Endothelial cell of umbilical vein (primary cell): ENCODE results near the gene ATP1A4. TPM values are rescaled to one million over a fixed set of nuclear protein-coding genes. Genes with fewer than 3 reads are reported as not detected.

Experiments
- BruUV-seq: library from RNA; stranded (reverse); fragments of 400-500 nt; replicated peaks from 2 replicates; lab custom pipeline; 2021; lab: Mats Ljungman, UMichigan
- CTCF ChIA-PET: fragments of 300-600, 350-600 bp; sonication (Branson Sonifier 250); formaldehyde crosslinking; loops from one replicate; lab custom pipeline; 2021; ENCODE audit warnings: antibody characterized with exemption, inconsistent platforms; lab: Charles Lee
- POLR2A ChIA-PET: fragments of 300-600, 350-600 bp; sonication (Branson Sonifier 250); formaldehyde crosslinking; loops from one replicate; lab custom pipeline; 2021; ENCODE audit warnings: antibody characterized with exemption, inconsistent platforms; lab: Charles Lee
- DNase-seq: peaks from one replicate; pipeline ENCODE4 v3.0.0-alpha.2; 2011; ENCODE audit warnings: low read depth, low spot score
- FAIRE-seq: peaks from 2 replicates; lab custom pipeline; 2011; peaks lifted over from hg19 to GRCh38; lab: Jason Lieb, UNC
- H2AFZ ChIP-seq: 2 replicates; pipeline ENCODE4 v1.6.0; 2012; ENCODE audit warnings: low read depth, low read length, control low read depth, inconsistent platforms
- H3K27ac ChIP-seq: 2 replicates; pipeline ENCODE4 v1.5.1; 2011; ENCODE audit warnings: low read depth, mild to moderate bottlenecking, control low read depth, low read length, moderate library complexity; ENCODE audit not compliant: insufficient read depth
- H3K27me3 ChIP-seq, 2 experiments: 2 replicates each; pipeline versions ENCODE4 v1.6.0 to v1.6.1; 2011; ENCODE audit warnings: low read length in 2 of 2, mixed read lengths in 1 of 2; ENCODE audit not compliant: control insufficient read depth in 2 of 2, insufficient read depth in 2 of 2
- H3K36me3 ChIP-seq, 2 experiments: 2 replicates in 1 of 2; 3 replicates in 1 of 2; pipeline ENCODE4 v1.5.1; 2011; ENCODE audit warnings: low read length in 2 of 2, mild to moderate bottlenecking in 1 of 2, moderate library complexity in 1 of 2; ENCODE audit not compliant: control insufficient read depth in 2 of 2, insufficient read depth in 2 of 2; ENCODE audit errors: extremely low read depth in 1 of 2
- H3K4me1 ChIP-seq: 3 replicates; pipeline ENCODE4 v1.5.1; 2011; ENCODE audit warnings: mild to moderate bottlenecking, low read length; ENCODE audit not compliant: control insufficient read depth, insufficient read depth; ENCODE audit errors: extremely low read depth
- H3K4me2 ChIP-seq: 2 replicates; pipeline ENCODE4 v1.6.1; 2011; ENCODE audit warnings: low read length, control low read depth, mixed read lengths; ENCODE audit not compliant: insufficient read depth
- H3K4me3 ChIP-seq, 3 experiments: fragments of 200-600 bp in 1 of 3; sonication (generic), shearing (Covaris generic) in 1 of 3; replicated peaks in 1 of 3; 2 replicates each; pipeline ENCODE4 v1.5.1; 2011 to 2016; ENCODE audit warnings: control low read depth in 3 of 3, low read length in 3 of 3, mild to moderate bottlenecking in 2 of 3, inconsistent platforms in 1 of 3, low read depth in 1 of 3, moderate library complexity in 1 of 3; ENCODE audit not compliant: insufficient read depth in 1 of 3
- H3K79me2 ChIP-seq: 2 replicates; pipeline ENCODE4 v1.6.0; 2012; ENCODE audit warnings: low read length, inconsistent platforms; ENCODE audit not compliant: control insufficient read depth, insufficient read depth
- H3K9ac ChIP-seq: replicated peaks from 2 replicates; pipeline ENCODE3; 2011; ENCODE audit warnings: low read length, control low read depth; ENCODE audit not compliant: insufficient read depth; ENCODE audit errors: extremely low read depth
- H3K9me1 ChIP-seq: replicated peaks from 3 replicates; pipeline ENCODE4 v1.6.0; 2011; ENCODE audit warnings: mild to moderate bottlenecking, low read length; ENCODE audit not compliant: control insufficient read depth, insufficient read depth; ENCODE audit errors: extremely low read depth
- H3K9me3 ChIP-seq: replicated peaks from 2 replicates; pipeline ENCODE4 v1.5.1; 2012; ENCODE audit warnings: low read length, inconsistent platforms; ENCODE audit not compliant: control insufficient read depth, insufficient read depth
- H4K20me1 ChIP-seq: replicated peaks from 2 replicates; pipeline ENCODE3; 2011; ENCODE audit warnings: mild to moderate bottlenecking, low read length; ENCODE audit not compliant: control insufficient read depth, insufficient read depth; ENCODE audit errors: extremely low read depth
- FOS ChIP-seq: IDR thresholded peaks from 2 replicates; pipeline ENCODE4 v1.6.1; 2011; ENCODE audit warnings: mild to moderate bottlenecking, low read length, moderate library complexity, borderline replicate concordance; ENCODE audit not compliant: insufficient read depth
- MYC ChIP-seq: IDR thresholded peaks from one replicate; pipeline ENCODE4 v1.6.1; 2011; ENCODE audit warnings: mild to moderate bottlenecking, low read depth, low read length
- POLR2AphosphoS5 ChIP-seq: IDR thresholded peaks from 2 replicates; pipeline ENCODE4 v1.6.1; 2012; ENCODE audit warnings: low read depth, mild to moderate bottlenecking, control low read depth, low read length, moderate library complexity; ENCODE audit not compliant: insufficient read depth
- dilution Hi-C: fragments of 300-500 bp; cut with MboI; formaldehyde crosslinking; loops from one replicate; pipeline ENCODE4 v1.15.0; 2019; ENCODE audit warnings: low sequenced_read_pairs; ENCODE audit not compliant: extremely low pct_ligation_motif_present
- intact Hi-C: fragments of 100-400 bp; cut with micrococcal nuclease; formaldehyde crosslinking; loops from one replicate; pipeline ENCODE4 v1.10.0; 2022
- polyA plus RNA-seq, 4 experiments: library from polyadenylated mRNA; depleted of rRNA in 3 of 4; stranded (reverse) in 3 of 4; unstranded in 1 of 4; fragments of >200 nt; gene quantifications; 2 replicates each; pipeline versions ENCODE4 v1.2.1 to v1.2.3, GENCODE V29; 2011 to 2012; ENCODE audit warnings: missing spikeins in 1 of 4
- total RNA-seq: library from RNA; stranded (reverse); gene quantifications from 2 replicates; pipeline ENCODE4 v1.2.3, GENCODE V29; 2021
- TF ChIP-seq, protein P1 (sequence below), 2 donors: IDR thresholded peaks; 1 replicate in 1 of 2; 2 replicates in 1 of 2; pipeline ENCODE4 v1.5.1; 2011; ENCODE audit warnings: low read length in 2 of 2, mild to moderate bottlenecking in 2 of 2, moderate library complexity in 2 of 2, control low read depth in 1 of 2, inconsistent platforms in 1 of 2, low read depth in 1 of 2; ENCODE audit not compliant: insufficient read depth in 1 of 2; ENCODE audit errors: extremely low read depth in 1 of 2

Gene ATP1A4
- total and polyA plus RNA-seq, 2 donors (not counting 3 experiments of a cell fraction or from before 2014, with no cell fraction given): not detected

DNA sequence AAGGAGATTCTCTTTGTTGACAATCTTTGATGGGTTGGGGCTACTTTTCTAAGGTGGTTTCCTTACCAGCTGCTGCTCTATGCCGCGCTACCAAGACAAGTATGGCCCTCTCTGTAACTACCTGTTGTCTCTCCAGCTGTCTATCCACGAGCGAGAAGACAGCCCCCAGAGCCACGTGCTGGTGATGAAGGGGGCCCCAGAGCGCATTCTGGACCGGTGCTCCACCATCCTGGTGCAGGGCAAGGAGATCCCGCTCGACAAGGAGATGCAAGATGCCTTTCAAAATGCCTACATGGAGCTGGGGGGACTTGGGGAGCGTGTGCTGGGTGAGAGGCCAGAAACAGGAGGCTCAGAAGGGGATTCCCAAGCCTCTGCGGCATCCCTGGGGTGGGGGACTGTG, 21.4 kb upstream of the ATP1A4 start:
- POLR2A ChIA-PET: no interaction called here

DNA sequence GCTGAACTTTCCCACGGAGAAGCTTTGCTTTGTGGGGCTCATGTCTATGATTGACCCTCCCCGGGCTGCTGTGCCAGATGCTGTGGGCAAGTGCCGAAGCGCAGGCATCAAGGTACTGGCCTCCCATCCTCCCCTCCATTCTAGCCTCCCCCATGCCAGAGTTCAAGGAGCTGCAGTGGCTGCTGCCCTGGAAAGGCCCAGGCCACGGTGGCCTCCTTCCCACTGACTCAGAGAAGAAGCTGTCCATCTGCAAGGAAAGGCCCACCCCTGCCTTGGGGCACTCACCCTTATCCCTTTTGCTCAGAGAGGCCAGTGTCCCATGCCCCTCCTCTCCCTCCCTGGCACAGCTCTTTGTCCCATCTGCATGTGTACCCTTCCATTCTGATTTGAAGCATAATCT, 20.9 kb upstream of the ATP1A4 start:
- intact Hi-C loops: no loop called here
- Histone ChIP-seq H3K4me1 (no peaks in the 10 kb centered on the region), H3K4me3 (no peak overlapping the region), H4K20me1 (no peaks in the 10 kb centered on the region), H3K27ac (no peak overlapping the region), H3K9me1 (no peaks in the 10 kb centered on the region), H3K9ac (no peak overlapping the region), H3K27me3 (no peaks in the 10 kb centered on the region), H2AFZ (no peak overlapping the region), H3K36me3 (no peaks in the 10 kb centered on the region), H3K9me3 (no peaks in the 10 kb centered on the region), H3K79me2 (no peaks in the 10 kb centered on the region), H3K4me2 (no peak overlapping the region)
- ChIA-PET CTCF (interaction anchor here (1.0 to 1.1 kb wide), 2 partner anchors 21 to 121 kb away, joined by 3 to 5 read pairs; no protein-coding TSS in a partner anchor), POLR2A (no interaction called here)
- FAIRE-seq: no peak
- BruUV-seq: no TSS peak
- dilution Hi-C loops: no loop called here
- no peak for TF ChIP-seq MYC
- no peak for TF ChIP-seq POLR2AphosphoS5
- TF ChIP-seq, protein P1, sequence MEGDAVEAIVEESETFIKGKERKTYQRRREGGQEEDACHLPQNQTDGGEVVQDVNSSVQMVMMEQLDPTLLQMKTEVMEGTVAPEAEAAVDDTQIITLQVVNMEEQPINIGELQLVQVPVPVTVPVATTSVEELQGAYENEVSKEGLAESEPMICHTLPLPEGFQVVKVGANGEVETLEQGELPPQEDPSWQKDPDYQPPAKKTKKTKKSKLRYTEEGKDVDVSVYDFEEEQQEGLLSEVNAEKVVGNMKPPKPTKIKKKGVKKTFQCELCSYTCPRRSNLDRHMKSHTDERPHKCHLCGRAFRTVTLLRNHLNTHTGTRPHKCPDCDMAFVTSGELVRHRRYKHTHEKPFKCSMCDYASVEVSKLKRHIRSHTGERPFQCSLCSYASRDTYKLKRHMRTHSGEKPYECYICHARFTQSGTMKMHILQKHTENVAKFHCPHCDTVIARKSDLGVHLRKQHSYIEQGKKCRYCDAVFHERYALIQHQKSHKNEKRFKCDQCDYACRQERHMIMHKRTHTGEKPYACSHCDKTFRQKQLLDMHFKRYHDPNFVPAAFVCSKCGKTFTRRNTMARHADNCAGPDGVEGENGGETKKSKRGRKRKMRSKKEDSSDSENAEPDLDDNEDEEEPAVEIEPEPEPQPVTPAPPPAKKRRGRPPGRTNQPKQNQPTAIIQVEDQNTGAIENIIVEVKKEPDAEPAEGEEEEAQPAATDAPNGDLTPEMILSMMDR (IDR thresholded peaks at IDR 0.05; ENCODE audit: extremely low read depth in 1 of 2, insufficient read depth in 1 of 2, low read depth in 1 of 2, low read length in 2 of 2): no peak
- DNase-seq: no peak

More for the DNA sequence above, 21.4 kb upstream of the ATP1A4 start:
- no peak for TF ChIP-seq FOS
- TF ChIP-seq MYC: no peak
- BruUV-seq: no TSS peak
- Histone ChIP-seq H3K36me3 (no peaks in the 10 kb centered on the region), H2AFZ (no peak overlapping the region), H3K9me3 (no peaks in the 10 kb centered on the region), H3K9ac (no peak overlapping the region), H3K27ac (no peak overlapping the region), H3K27me3 (no peaks in the 10 kb centered on the region), H3K9me1 (no peaks in the 10 kb centered on the region), H3K79me2 (no peaks in the 10 kb centered on the region), H3K4me2 (no peak overlapping the region), H3K4me3 (no peak overlapping the region), H4K20me1 (no peaks in the 10 kb centered on the region), H3K4me1 (no peaks in the 10 kb centered on the region)
- dilution Hi-C loops: no loop called here
- DNase-seq (no peak), FAIRE-seq (no peak)
- CTCF ChIA-PET: interaction anchor here (1.0 to 1.1 kb wide), 2 partner anchors 21 to 122 kb away, joined by 3 to 5 read pairs; no protein-coding TSS in a partner anchor
- intact Hi-C loops: no loop called here
